HL-60 (cell line): ENCODE measurements around the gene MRPS31.
"Not testable (repeated sequence)": the region's sequence is repeated elsewhere in the genome, so short reads cannot be mapped to it uniquely, and the experiment has no call there.

ENCODE experiments used
- DNase-seq, 2 experiments: peaks; one replicate each; pipeline ENCODE4 v3.0.0-alpha.2; 2010 to 2020; ENCODE audit warnings: low read depth in 1 of 2, low spot score in 1 of 2
- H3K27ac ChIP-seq: fragments of 250-450 bp; sonication (Bioruptor Pico); replicated peaks from 2 replicates; pipeline ENCODE4 v1.5.1; 2020; ENCODE audit warnings: mild to moderate bottlenecking, moderate library complexity
- H3K27me3 ChIP-seq: fragments of 250-450 bp; sonication (Bioruptor Pico); 2 replicates; pipeline ENCODE4 v1.5.1; 2021; ENCODE audit warnings: mild to moderate bottlenecking, moderate library complexity; ENCODE audit not compliant: insufficient read depth, poor library complexity, severe bottlenecking
- H3K4me3 ChIP-seq: replicated peaks from 2 replicates; pipeline ENCODE4 v1.5.1; 2011; ENCODE audit warnings: mild to moderate bottlenecking, control low read depth, low read length; ENCODE audit not compliant: insufficient read depth
- GABPA ChIP-seq: IDR thresholded peaks from 2 replicates; pipeline ENCODE4 v1.6.1; 2012; ENCODE audit warnings: low read depth
- POLR2AphosphoS5 ChIP-seq: IDR thresholded peaks from 2 replicates; pipeline ENCODE4 v1.6.1; 2012; ENCODE audit warnings: low read depth
- SPI1 ChIP-seq: IDR thresholded peaks from 2 replicates; pipeline ENCODE4 v1.6.1; 2012; ENCODE audit warnings: low read depth, mild to moderate bottlenecking, borderline replicate concordance
- TF ChIP-seq, protein P1 (sequence below): IDR thresholded peaks from one replicate; pipeline ENCODE4 v1.5.1; 2011; ENCODE audit warnings: low read length, control low read depth, inconsistent platforms; ENCODE audit not compliant: insufficient read depth
- TF ChIP-seq, protein P2 (sequence below): IDR thresholded peaks from 2 replicates; pipeline ENCODE4 v1.6.1; 2012; ENCODE audit warnings: low read depth; ENCODE audit not compliant: insufficient replicate concordance

The MRPS31 gene

GRCh38 chr13:40787062-40787461 is 16.1 kb upstream of the MRPS31 start:
- H3K27ac ChIP-seq, result no peak overlapping the region
- H3K27me3 ChIP-seq, result no peaks in the 10 kb centered on the region
- no peak for DNase-seq
- no peak overlapping the region for H3K4me3 ChIP-seq
- TF ChIP-seq GABPA, result no peak
- TF ChIP-seq, protein P1, sequence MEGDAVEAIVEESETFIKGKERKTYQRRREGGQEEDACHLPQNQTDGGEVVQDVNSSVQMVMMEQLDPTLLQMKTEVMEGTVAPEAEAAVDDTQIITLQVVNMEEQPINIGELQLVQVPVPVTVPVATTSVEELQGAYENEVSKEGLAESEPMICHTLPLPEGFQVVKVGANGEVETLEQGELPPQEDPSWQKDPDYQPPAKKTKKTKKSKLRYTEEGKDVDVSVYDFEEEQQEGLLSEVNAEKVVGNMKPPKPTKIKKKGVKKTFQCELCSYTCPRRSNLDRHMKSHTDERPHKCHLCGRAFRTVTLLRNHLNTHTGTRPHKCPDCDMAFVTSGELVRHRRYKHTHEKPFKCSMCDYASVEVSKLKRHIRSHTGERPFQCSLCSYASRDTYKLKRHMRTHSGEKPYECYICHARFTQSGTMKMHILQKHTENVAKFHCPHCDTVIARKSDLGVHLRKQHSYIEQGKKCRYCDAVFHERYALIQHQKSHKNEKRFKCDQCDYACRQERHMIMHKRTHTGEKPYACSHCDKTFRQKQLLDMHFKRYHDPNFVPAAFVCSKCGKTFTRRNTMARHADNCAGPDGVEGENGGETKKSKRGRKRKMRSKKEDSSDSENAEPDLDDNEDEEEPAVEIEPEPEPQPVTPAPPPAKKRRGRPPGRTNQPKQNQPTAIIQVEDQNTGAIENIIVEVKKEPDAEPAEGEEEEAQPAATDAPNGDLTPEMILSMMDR, result no peak
- TF ChIP-seq SPI1, result no peak
- TF ChIP-seq, protein P2, sequence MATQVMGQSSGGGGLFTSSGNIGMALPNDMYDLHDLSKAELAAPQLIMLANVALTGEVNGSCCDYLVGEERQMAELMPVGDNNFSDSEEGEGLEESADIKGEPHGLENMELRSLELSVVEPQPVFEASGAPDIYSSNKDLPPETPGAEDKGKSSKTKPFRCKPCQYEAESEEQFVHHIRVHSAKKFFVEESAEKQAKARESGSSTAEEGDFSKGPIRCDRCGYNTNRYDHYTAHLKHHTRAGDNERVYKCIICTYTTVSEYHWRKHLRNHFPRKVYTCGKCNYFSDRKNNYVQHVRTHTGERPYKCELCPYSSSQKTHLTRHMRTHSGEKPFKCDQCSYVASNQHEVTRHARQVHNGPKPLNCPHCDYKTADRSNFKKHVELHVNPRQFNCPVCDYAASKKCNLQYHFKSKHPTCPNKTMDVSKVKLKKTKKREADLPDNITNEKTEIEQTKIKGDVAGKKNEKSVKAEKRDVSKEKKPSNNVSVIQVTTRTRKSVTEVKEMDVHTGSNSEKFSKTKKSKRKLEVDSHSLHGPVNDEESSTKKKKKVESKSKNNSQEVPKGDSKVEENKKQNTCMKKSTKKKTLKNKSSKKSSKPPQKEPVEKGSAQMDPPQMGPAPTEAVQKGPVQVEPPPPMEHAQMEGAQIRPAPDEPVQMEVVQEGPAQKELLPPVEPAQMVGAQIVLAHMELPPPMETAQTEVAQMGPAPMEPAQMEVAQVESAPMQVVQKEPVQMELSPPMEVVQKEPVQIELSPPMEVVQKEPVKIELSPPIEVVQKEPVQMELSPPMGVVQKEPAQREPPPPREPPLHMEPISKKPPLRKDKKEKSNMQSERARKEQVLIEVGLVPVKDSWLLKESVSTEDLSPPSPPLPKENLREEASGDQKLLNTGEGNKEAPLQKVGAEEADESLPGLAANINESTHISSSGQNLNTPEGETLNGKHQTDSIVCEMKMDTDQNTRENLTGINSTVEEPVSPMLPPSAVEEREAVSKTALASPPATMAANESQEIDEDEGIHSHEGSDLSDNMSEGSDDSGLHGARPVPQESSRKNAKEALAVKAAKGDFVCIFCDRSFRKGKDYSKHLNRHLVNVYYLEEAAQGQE, result no peak
- TF ChIP-seq POLR2AphosphoS5, result no peak

GRCh38 chr13:40786568-40786996 is 15.6 kb upstream of the MRPS31 start:
- H3K4me3 ChIP-seq, result no peak overlapping the region
- no peak for TF ChIP-seq SPI1
- TF ChIP-seq GABPA, result no peak
- TF ChIP-seq POLR2AphosphoS5, result no peak
- TF ChIP-seq, protein P1, result no peak
- TF ChIP-seq, protein P2, result no peak
- H3K27me3 ChIP-seq, result no peaks in the 10 kb centered on the region
- no peak overlapping the region for H3K27ac ChIP-seq
- no peak for DNase-seq

- H3K27ac ChIP-seq, result no peak overlapping the region
- TF ChIP-seq, protein P1, result no peak
- TF ChIP-seq, protein P2, result no peak
- TF ChIP-seq SPI1, result no peak
- no peak for TF ChIP-seq GABPA
- TF ChIP-seq POLR2AphosphoS5, result no peak
- H3K27me3 ChIP-seq, result no peaks in the 10 kb centered on the region
- DNase-seq, result no peak
- H3K4me3 ChIP-seq, result no peak overlapping the region
Measured at GRCh38 chr13:40784540-40784939, 13.6 kb upstream of the MRPS31 start.

- not testable (repeated sequence) for DNase-seq, H3K27ac ChIP-seq, H3K27me3 ChIP-seq, H3K4me3 ChIP-seq
Measured at GRCh38 chr13:40782971-40783370, 12.0 kb upstream of the MRPS31 start.
